IgD-negative memory B cell (primary cell): Measurements from ENCODE around the gene PRKAR1B. TPM values are rescaled to one million over a fixed set of nuclear protein-coding genes. Genes with fewer than 3 reads are reported as not detected.

Experiments
- H3K27ac Mint-ChIP-seq, 3 donors: one replicate each; pipeline ENCODE4 v1.8.0; 2020 to 2022; ENCODE audit warnings: mild to moderate bottlenecking in 3 of 3, mixed read lengths in 3 of 3, moderate library complexity in 1 of 3
- H3K27me3 Mint-ChIP-seq: one replicate; pipeline ENCODE4 v1.8.0; 2021; ENCODE audit warnings: mixed read lengths
- H3K36me3 Mint-ChIP-seq: one replicate; pipeline ENCODE4 v1.8.0; 2020; ENCODE audit warnings: mild to moderate bottlenecking, mixed read lengths
- H3K4me1 Mint-ChIP-seq, 3 donors: one replicate each; pipeline ENCODE4 v1.8.0; 2020 to 2022; ENCODE audit warnings: mixed read lengths in 3 of 3, mild to moderate bottlenecking in 1 of 3
- H3K4me3 Mint-ChIP-seq, 4 donors: one replicate each; pipeline ENCODE4 v1.8.0; 2020 to 2022; ENCODE audit warnings: mild to moderate bottlenecking in 4 of 4, mixed read lengths in 4 of 4, moderate library complexity in 3 of 4
- H3K9me3 Mint-ChIP-seq, 3 donors: one replicate each; pipeline ENCODE4 v1.8.0; 2020 to 2021; ENCODE audit warnings: mixed read lengths in 3 of 3, mild to moderate bottlenecking in 1 of 3
- polyA plus RNA-seq: library from polyadenylated mRNA; unstranded; fragments of 300-500 nt; fragmentation: Illumina TruSeq; gene quantifications from one replicate; pipeline ENCODE4 v1.2.3, GENCODE V29; 2021

Gene PRKAR1B
- polyA plus RNA-seq, 1 donor from 2014 or later = 4.6 TPM

DNA sequence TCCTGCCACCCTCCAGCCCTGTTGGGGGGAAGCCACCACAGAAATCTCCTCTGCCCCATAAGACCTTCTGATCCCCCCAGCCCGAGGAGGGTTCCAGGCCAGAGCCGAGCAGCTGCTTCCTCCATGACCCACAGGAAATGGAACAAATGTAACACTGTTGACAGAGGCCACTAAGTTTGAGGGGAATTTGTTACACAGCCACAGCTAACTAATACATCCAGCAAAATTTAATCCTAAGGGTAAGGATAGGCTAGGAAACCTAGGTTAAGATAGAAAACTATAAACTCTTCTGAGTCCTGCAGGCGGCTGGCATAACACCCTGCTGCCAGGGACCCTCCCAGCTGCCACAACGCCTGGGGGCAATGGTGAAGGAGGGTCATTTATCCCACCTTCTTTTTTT is 140.6 kb downstream of the PRKAR1B start:
- peaks cover 5% of the 10 kb centered on the region for H3K36me3 Mint-ChIP-seq
- peaks cover 0 to 2% (median 0%) of the 10 kb centered on the region in 3 donors for H3K4me1 Mint-ChIP-seq
- H3K4me3 Mint-ChIP-seq = no peak overlapping the region
- H3K27ac Mint-ChIP-seq = no peak overlapping the region
- peaks cover 5 to 11% (median 9%) of the 10 kb centered on the region in 3 donors for H3K9me3 Mint-ChIP-seq
- H3K27me3 Mint-ChIP-seq = no peaks in the 10 kb centered on the region

DNA sequence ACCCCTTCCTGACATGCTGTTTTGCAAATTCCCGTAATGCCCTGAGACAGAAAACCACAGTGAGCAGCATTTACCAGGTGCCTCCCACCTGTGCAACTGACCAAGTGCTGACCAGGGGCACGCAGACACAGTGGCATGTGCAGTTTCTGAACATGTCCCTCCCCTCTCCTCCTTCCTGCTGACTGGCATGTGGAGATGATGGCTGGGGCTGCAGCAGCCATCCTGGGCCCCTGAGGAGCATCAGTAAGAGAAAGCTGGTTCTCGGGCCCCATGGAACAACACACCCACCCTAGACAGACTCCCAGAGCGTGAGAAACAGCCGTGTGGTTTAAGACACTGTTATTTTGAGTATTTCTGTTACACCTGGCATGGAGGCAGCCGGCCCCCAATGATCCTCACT is 141.2 kb downstream of the PRKAR1B start:
- H3K36me3 Mint-ChIP-seq = peaks cover 5% of the 10 kb centered on the region
- no peaks in the 10 kb centered on the region for H3K27me3 Mint-ChIP-seq
- no peak overlapping the region for H3K27ac Mint-ChIP-seq
- H3K4me1 Mint-ChIP-seq = peaks cover 0 to 2% (median 0%) of the 10 kb centered on the region in 3 donors
- H3K4me3 Mint-ChIP-seq = no peak overlapping the region
- H3K9me3 Mint-ChIP-seq = peaks cover 5 to 11% (median 9%) of the 10 kb centered on the region in 3 donors

DNA sequence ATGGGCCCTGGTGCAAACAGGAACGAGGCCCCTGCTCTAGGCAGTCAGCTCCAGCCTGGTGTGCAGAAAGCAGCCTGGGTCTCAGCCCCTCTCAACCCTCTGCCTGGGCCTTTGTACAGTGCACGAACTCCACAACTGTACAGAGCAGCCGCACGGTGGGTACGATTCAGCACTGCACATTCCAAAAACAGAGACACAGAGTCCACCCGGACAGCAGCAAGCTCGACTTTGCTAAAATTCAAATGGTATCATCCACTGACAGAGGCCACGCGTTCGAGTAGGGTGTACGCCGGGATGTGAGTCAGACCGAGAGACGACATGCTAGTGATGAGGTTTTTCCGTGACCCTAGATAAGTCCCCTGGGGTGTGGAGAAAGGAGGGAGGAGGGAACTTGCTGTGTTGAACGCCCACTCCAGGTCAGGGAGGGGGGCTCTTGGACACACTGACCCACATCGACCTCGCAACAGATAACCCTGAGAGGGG is 141.8 kb downstream of the PRKAR1B start:
- H3K36me3 Mint-ChIP-seq = peaks cover 5% of the 10 kb centered on the region
- H3K27me3 Mint-ChIP-seq = no peaks in the 10 kb centered on the region
- no peak overlapping the region for H3K27ac Mint-ChIP-seq
- H3K4me1 Mint-ChIP-seq = peaks cover 0 to 2% (median 0%) of the 10 kb centered on the region in 3 donors
- H3K4me3 Mint-ChIP-seq = no peak overlapping the region
- H3K9me3 Mint-ChIP-seq = peaks cover 5 to 11% (median 9%) of the 10 kb centered on the region in 3 donors

DNA sequence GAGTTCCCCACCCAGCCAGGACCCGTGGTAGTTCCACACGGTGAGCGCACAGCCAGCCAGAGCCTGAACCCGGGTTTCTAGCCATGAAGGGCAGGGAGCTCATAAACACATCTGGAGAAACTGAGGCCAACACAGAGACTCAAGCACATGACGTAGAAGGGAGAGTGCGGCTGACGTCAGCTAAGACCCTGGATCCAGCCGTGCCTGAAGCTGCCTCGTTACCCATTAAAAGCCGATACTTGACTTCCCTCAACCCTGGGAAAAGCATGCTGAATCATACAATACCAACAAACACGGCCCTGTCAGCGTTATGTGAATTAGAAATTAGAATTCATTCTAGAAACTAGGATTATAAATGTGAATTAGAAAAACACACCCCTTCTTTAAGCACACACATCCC is 142.3 kb downstream of the PRKAR1B start:
- Mint-ChIP-seq H3K27me3 (no peaks in the 10 kb centered on the region), H3K36me3 (peaks cover 5% of the 10 kb centered on the region), H3K27ac (no peak overlapping the region), H3K9me3 (peaks cover 5 to 11% (median 9%) of the 10 kb centered on the region in 3 donors), H3K4me3 (no peak overlapping the region), H3K4me1 (peaks cover 0 to 2% (median 0%) of the 10 kb centered on the region in 3 donors)

DNA sequence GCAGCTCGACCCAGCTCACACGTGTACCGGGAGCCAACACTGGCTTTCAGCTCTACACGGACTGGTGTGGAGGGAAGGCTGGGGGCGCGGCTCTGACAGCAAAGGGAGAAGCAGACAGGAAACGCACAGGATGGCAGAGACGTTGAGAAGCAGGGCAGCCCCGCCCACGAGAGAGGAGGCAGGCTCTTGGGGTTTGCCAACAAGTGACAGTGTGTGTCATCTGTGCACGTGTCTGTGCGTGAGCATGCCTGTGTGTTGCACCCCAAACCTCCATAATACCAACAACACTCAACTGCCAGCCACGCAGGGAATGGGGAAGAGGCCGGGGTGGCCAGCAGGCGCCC is 143.0 kb downstream of the PRKAR1B start:
- peaks cover 5 to 11% (median 9%) of the 10 kb centered on the region in 3 donors for H3K9me3 Mint-ChIP-seq
- H3K27me3 Mint-ChIP-seq = no peaks in the 10 kb centered on the region
- peak overlapping the region in 2 of 4 donors; percentile 63 to 70 for H3K4me3 Mint-ChIP-seq
- H3K4me1 Mint-ChIP-seq = peaks cover 0 to 2% (median 0%) of the 10 kb centered on the region in 3 donors
- no peak overlapping the region for H3K27ac Mint-ChIP-seq
- peaks cover 5% of the 10 kb centered on the region for H3K36me3 Mint-ChIP-seq

DNA sequence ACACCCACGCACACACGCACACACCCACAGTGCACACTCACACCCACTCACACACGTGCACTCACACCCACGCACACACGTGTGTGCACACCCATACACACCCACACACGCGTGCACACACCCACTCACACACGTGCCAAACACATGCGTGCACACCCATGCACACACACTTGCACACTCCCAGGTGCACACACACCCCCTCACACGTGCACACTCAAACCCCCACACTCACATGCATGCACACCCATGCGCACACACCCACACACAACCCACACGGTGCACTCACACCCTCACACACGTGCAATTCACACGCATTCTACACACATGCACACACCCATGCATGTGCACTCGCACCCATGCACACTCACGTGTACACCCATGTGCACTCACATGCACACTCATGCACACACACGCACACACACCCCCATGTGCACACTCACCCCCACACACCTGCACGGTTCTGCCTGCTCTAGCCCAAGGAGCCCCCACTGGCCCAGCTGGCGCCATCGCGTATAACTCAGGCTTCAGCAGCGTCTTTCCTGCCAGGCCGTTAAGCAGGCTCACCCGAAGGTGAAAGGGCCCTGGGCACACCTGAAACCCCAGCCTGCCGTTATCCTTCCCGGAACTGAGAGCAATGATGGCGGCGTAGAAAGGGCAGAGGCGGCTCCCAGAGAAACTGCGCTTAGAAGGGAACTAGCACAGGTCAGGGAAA is 143.5 kb downstream of the PRKAR1B start:
- Mint-ChIP-seq H3K4me1 (peaks cover 0 to 2% (median 0%) of the 10 kb centered on the region in 3 donors), H3K36me3 (peaks cover 5% of the 10 kb centered on the region), H3K9me3 (peaks cover 5 to 8% (median 6%) of the 10 kb centered on the region in 3 donors), H3K27ac (no peak overlapping the region), H3K4me3 (peak overlapping the region in 2 of 4 donors; percentile 63 to 70), H3K27me3 (no peaks in the 10 kb centered on the region)

DNA sequence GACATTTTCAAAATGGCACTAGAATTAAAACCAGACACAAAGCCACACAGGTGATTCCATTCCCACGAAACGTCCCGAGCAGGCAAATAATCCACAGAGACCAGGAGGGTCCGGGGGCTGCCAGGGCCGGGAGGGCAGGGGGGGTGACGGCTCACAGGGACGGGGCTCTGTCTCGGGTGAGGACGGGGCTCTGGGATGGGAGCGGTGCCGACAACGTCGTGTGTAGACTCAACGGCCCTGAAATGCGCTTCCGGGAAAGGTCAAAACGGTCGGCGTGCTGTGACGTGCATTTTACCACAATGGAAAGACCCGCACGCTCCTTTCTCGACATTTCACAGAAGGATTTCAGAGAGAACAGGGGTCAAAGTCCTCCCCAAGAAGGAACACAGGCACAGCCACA is 144.2 kb downstream of the PRKAR1B start:
- peaks cover 4 to 6% (median 5%) of the 10 kb centered on the region in 3 donors for H3K9me3 Mint-ChIP-seq
- no peaks in the 10 kb centered on the region for H3K27me3 Mint-ChIP-seq
- H3K4me1 Mint-ChIP-seq = no peaks in the 10 kb centered on the region
- peaks cover 5% of the 10 kb centered on the region for H3K36me3 Mint-ChIP-seq
- no peak overlapping the region for H3K27ac Mint-ChIP-seq
- no peak overlapping the region for H3K4me3 Mint-ChIP-seq

DNA sequence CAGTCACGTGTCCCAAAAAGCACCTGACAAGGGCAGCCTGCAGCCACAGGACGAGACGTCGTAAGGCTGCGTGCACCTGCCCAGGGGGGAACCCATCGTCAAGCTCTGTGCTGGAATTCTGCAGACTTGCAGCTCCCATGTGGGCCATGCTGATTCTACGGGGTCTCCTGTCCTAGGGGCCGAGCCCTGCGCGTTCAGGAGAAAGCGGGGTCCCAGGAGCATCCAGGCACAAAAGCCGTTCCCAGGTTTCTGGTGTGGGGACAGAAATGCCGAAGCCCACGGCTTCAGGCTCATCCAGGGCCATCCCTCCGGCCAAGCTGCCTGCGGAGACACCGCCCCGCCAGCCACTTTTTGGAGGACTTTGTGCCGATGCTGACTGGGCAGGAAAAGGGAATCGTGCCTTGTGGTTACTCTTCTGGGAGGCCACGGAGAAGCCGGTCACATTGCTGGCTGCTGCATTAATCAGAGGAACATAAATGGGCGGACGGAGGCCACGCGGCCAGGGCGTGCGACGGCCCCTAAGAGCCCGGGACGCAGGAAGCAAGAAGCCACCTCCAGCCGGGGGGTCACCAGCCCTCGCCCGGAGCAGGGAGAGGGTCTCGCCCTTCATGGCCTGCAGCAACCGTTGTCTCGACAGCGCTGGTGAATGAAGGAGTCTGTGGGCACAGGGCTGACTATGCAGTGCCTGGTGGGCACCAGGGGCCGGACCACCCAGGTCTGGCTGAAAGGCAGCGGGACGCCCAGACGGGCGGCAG is 144.8 kb downstream of the PRKAR1B start:
- Mint-ChIP-seq H3K9me3 (peaks cover 4 to 6% (median 5%) of the 10 kb centered on the region in 3 donors), H3K4me1 (no peaks in the 10 kb centered on the region), H3K4me3 (no peak overlapping the region), H3K27me3 (no peaks in the 10 kb centered on the region), H3K36me3 (peaks cover 5% of the 10 kb centered on the region), H3K27ac (no peak overlapping the region)

DNA sequence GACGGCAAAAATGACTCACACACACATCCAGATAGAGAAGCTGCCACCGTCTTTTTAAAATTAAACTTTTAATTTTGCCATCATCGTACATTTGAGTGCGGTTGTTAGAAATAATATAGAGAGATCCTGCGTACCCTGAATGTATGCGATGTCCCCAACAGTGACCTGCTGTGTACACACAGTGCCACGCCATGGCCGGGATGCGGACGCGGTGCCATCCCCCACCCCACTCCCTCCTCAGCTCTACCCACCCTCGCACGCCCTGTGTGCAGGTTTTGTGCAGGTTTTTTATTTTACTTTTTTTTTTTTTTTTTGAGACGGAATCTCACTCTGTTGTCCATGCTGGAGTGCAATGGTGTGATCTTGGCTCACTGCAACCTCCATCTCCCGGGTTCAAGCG is 148.7 kb downstream of the PRKAR1B start:
- no peak overlapping the region for H3K27ac Mint-ChIP-seq
- peaks cover 0 to 2% (median 0%) of the 10 kb centered on the region in 3 donors for H3K4me1 Mint-ChIP-seq
- no peaks in the 10 kb centered on the region for H3K27me3 Mint-ChIP-seq
- peaks cover 3% of the 10 kb centered on the region for H3K36me3 Mint-ChIP-seq
- H3K4me3 Mint-ChIP-seq = no peak overlapping the region
- peaks cover 0 to 2% (median 0%) of the 10 kb centered on the region in 3 donors for H3K9me3 Mint-ChIP-seq

DNA sequence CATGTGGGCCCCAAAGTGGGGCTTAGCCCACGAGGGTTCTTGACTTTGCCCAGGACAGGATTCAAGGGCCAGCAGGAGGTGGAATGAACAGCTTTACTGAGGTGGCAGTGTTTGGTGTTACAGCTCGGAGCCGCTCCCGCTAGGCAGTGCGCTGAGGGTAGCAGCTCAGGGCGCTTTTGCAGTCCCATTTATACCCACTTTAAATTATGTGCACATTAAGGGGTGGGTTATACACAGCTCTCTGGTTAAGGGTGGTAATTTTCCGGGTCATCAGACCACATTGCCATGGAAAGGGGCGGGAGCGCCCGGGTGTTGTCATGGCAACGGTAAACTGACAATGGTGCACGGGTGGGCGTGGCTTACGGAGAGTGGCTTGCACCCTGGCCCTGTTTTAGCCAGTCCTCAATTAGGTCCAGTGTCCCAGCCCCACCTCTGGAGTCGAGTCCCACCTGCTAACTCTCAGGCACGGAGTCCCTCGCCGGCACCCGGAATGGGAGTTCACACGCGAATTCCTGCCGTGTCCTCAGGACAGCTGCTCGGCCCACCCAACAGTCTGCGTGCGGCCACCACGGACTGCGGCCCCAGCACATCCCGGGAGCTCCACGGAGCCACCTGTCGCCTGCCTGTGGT is 149.2 kb downstream of the PRKAR1B start:
- no peaks in the 10 kb centered on the region for H3K9me3 Mint-ChIP-seq
- H3K4me1 Mint-ChIP-seq = peaks cover 0 to 2% (median 0%) of the 10 kb centered on the region in 3 donors
- no peak overlapping the region for H3K27ac Mint-ChIP-seq

DNA sequence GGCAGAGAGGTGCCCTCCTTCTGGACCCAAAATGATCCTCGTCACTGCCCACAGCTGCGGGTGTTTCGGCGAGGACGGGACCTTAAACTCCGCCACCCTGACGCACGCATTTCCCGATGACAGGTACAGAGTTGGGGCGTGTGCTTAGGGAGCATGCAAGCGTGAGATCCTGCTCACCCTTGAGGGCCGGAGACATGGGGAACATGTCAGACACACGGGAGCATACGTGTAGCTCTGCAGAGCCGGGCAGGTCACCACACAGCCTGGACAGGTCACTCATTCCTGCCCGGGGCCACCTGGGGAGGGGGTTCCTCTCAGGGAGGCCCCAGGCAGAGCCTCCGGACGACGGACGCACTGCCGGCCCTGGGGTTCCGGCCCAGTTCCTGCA is 149.8 kb downstream of the PRKAR1B start:
- H3K27ac Mint-ChIP-seq = no peak overlapping the region
- peaks cover 0 to 2% (median 0%) of the 10 kb centered on the region in 3 donors for H3K4me1 Mint-ChIP-seq
- no peaks in the 10 kb centered on the region for H3K9me3 Mint-ChIP-seq
- H3K4me3 Mint-ChIP-seq = no peak overlapping the region
- no peaks in the 10 kb centered on the region for H3K27me3 Mint-ChIP-seq
- peaks cover 3% of the 10 kb centered on the region for H3K36me3 Mint-ChIP-seq

More for the DNA sequence above, 149.2 kb downstream of the PRKAR1B start:
- peaks cover 3% of the 10 kb centered on the region for H3K36me3 Mint-ChIP-seq
- H3K27me3 Mint-ChIP-seq = no peaks in the 10 kb centered on the region
- no peak overlapping the region for H3K4me3 Mint-ChIP-seq

DNA sequence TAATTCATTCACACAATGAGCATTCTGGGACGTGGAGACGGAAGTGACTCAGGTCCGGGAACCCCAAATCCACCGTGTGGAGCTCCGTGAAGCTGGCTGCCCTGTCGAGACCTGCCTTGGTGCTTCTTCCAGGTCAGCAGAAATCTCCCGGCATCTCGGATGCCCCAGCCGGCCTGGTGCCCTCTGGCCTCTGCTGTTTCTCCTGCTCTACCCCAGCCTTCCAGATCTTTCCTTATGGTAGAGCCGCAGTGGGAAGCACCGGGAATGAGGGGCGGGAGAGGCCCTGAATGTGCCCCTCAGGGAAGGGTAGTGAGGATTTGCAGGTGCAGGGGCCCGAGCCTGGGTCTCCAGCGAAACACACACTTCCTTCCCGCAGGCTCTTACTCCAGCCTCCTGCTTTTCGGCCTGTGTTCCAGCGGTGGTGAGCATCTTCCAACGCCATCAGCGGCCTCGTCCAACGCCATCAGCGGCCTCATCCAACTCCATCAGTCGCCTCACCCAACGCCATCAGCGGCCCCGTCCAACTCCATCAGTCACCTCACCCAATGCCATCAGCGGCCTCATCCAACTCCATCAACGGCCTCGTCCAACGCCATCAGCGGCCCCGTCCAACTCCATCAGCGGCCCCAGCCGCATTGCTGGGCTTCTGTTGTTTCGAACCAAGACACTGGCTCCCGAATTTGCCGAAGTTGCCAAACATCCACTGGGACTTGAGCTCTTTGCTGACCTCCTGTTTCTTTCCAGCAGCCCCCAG is 150.4 kb downstream of the PRKAR1B start:
- Mint-ChIP-seq H3K4me1 (peaks cover 0 to 2% (median 0%) of the 10 kb centered on the region in 3 donors), H3K27ac (no peak overlapping the region), H3K4me3 (no peak overlapping the region), H3K36me3 (peaks cover 3% of the 10 kb centered on the region), H3K27me3 (no peaks in the 10 kb centered on the region), H3K9me3 (no peaks in the 10 kb centered on the region)

DNA sequence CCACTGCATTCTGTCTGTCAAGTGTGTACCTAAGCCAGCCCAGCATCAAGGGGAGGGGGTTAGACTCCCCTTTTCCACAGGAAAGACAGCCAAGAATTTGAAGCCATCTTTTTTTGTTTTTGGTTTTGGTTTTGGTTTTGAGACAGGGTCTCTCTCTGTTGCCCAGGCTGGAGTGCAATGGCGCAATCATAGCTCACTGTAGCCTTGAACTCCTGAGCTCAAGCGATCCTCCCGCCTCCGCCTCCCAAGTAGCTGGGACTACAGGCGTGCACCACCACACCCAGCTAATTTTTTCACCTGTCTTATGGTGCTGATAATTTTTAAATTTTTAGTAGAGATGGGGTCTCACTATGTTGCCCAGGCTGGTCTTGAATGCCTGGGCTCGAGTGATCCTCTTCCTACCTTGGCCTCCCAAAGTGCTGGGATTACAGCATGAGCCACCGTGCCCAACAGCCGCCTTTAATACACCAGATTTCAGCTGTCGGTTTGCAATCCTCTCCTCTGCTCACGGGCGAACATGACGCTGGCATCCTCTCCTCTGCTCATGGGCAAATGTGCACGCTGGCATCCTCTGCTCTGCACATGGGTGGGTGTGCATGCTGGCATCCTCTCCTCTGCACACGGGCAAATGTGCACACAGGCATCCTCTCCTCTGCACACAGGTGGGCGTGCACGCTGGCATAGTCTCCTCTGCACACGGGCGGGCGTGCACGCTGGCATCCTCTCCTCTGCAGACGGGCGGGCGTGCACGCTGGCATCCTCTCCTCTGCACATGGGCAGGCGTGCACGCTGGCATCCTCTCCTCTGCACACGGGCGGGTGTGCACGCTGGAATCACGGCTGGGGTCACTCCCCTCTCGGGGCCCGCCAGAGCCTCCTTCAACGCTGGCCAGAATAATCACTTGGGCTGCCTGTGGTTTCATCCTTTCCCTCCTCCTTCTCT is 151.4 kb downstream of the PRKAR1B start:
- H3K36me3 Mint-ChIP-seq = peaks cover 3% of the 10 kb centered on the region
- H3K4me1 Mint-ChIP-seq = peaks cover 0 to 2% (median 0%) of the 10 kb centered on the region in 3 donors
- no peaks in the 10 kb centered on the region for H3K9me3 Mint-ChIP-seq
- no peak overlapping the region for H3K4me3 Mint-ChIP-seq
- H3K27me3 Mint-ChIP-seq = no peaks in the 10 kb centered on the region
- H3K27ac Mint-ChIP-seq = peak overlapping the region in 1 of 3 donors; percentile 59
